ENCODE data around the gene CARMIL1. TPM values are rescaled to one million over a fixed set of nuclear protein-coding genes. Genes with fewer than 3 reads are reported as not detected.

Gene CARMIL1
- total and polyA plus RNA-seq, 2 of the 8 experiments (the other 6 are each of a cell fraction or from before 2014, with no cell fraction given), result 20.3 to 40.4 TPM

DNA sequence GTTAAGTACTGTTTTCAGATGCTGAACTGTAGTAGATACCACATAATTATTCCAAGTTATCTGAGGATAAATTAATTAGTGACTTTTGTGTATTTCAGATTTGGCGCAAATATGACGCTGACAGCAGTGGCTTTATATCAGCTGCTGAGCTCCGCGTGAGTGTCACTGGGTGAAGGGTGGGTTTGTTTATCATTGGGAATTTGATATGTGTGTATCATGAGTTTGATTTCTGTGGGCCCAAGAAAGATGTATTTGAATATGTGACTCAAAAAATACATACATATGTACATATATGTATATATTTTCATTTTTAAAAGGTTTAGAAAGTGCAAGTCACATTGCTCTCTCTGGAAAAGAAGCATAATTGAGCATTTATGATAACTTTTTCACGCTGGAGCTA lies 390.2 kb downstream of the CARMIL1 start:
- H3K36me3 ChIP-seq (ENCODE audit: control insufficient read depth in 2 of 4, insufficient read depth in 4 of 4, low read length in 3 of 4), result no peaks in the 10 kb centered on the region
- WGBS, 2 experiments (ENCODE audit: extremely low coverage in 1 of 2, insufficient coverage in 1 of 2, insufficient read length in 1 of 2, insufficient replicate concordance in 2 of 2, low coverage in 1 of 2, low lambda C conversion rate in 2 of 2, missing lambda C conversion rate in 1 of 2), result 87% methylated on average over 5 of the region's 5 CpGs; no CpG with 5 or more reads in 1 of the 2 experiments
- H4K91ac ChIP-seq (replicated peaks; ENCODE audit: insufficient read length, low read length), result no peak overlapping the region
- DNase-seq (ENCODE audit: low read depth in 1 of 2, low spot score in 2 of 2) (no peak), FAIRE-seq (no peak)
- no peak overlapping the region for H2AK5ac ChIP-seq (ENCODE audit: low read depth, low read length)
- H4K20me1 ChIP-seq (replicated peaks in 1 of 2; ENCODE audit: control insufficient read depth in 1 of 2, insufficient read depth in 2 of 2, low read length in 2 of 2), result no peaks in the 10 kb centered on the region
- no peak overlapping the region for H2BK120ac ChIP-seq (replicated peaks; ENCODE audit: low read depth, low read length)
- POLR2A ChIA-PET (ENCODE audit: partially characterized antibody), result no interaction called here
- H3K9me3 ChIP-seq (ENCODE audit: insufficient read depth in 2 of 2, low read depth in 1 of 2, low read length in 1 of 2), result no peaks in the 10 kb centered on the region
- no peak overlapping the region for H3K23ac ChIP-seq (ENCODE audit: insufficient read length)
- no peak overlapping the region for H4K8ac ChIP-seq (ENCODE audit: extremely low read depth, insufficient read depth, low read length)
- H2BK15ac ChIP-seq (ENCODE audit: low read length), result no peak overlapping the region
- H2BK5ac ChIP-seq (ENCODE audit: low read depth, low read length), result no peak overlapping the region
- H3K4me2 ChIP-seq (ENCODE audit: insufficient read depth in 1 of 2, low read depth in 2 of 2, low read length in 2 of 2), result no peak overlapping the region
- H3K79me2 ChIP-seq (ENCODE audit: control insufficient read depth in 1 of 2, insufficient read depth in 2 of 2, low read length in 2 of 2), result no peaks in the 10 kb centered on the region
- H3K4me1 ChIP-seq (replicated peaks in 1 of 4; ENCODE audit: control insufficient read depth in 3 of 4, insufficient read depth in 4 of 4, low read length in 3 of 4), result no peaks in the 10 kb centered on the region
- H3K14ac ChIP-seq (ENCODE audit: insufficient read length), result no peak overlapping the region
- H4K5ac ChIP-seq (ENCODE audit: insufficient read length, low read depth, low read length), result no peak overlapping the region
- no peaks in the 10 kb centered on the region for H3K23me2 ChIP-seq (ENCODE audit: low read depth, low read length)
- no peak overlapping the region for H3K4me3 ChIP-seq (ENCODE audit: extremely low read depth in 1 of 4, insufficient read depth in 2 of 4, low read depth in 3 of 4, low read length in 4 of 4)
- H2AFZ ChIP-seq (ENCODE audit: low read length), result no peak overlapping the region
- no peak overlapping the region for H3K27ac ChIP-seq (ENCODE audit: low read depth, low read length)
- no peak overlapping the region for H2BK12ac ChIP-seq (ENCODE audit: low read depth, low read length)
- no peak overlapping the region for H3K9ac ChIP-seq (replicated peaks in 1 of 4; ENCODE audit: extremely low read depth in 1 of 4, low read depth in 3 of 4, low read length in 3 of 4)
- peaks cover 0 to 1% (median 0%) of the 10 kb centered on the region in 4 experiments; a peak in 1 of 7 replicates for H3K27me3 ChIP-seq (replicated peaks in 1 of 4; ENCODE audit: control insufficient read depth in 3 of 4, extremely low read depth in 1 of 4, insufficient read depth in 3 of 4, low read length in 3 of 4)
- no peaks in the 10 kb centered on the region for H3K79me1 ChIP-seq (ENCODE audit: low read depth, low read length)
- CTCF ChIA-PET (ENCODE audit: partially characterized antibody), result interaction anchor here (0.6 to 1.6 kb wide), 5 partner anchors 9 to 334 kb away, joined by 3 to 6 read pairs (median 3); no protein-coding TSS in a partner anchor
- no peak overlapping the region for H3K56ac ChIP-seq (replicated peaks; ENCODE audit: insufficient read length, low read depth, low read length)
- H3K18ac ChIP-seq (ENCODE audit: extremely low read depth, low read length), result no peak overlapping the region
- no peak overlapping the region for H2BK20ac ChIP-seq (ENCODE audit: low read length)
- no peak overlapping the region for H3K4ac ChIP-seq (replicated peaks; ENCODE audit: insufficient read length, low read depth, low read length)
- TF ChIP-seq TEAD4 (IDR thresholded peaks at IDR 0.05; ENCODE audit: low read depth, low read length) (no peak), TAF1 (IDR thresholded peaks at IDR 0.05; ENCODE audit: low read depth, low read length) (no peak), RBBP5 (IDR thresholded peaks at IDR 0.05; ENCODE audit: borderline replicate concordance, low read depth, low read length) (no peak), EZH2 (IDR thresholded peaks at IDR 0.05; ENCODE audit: low read depth, low read length, severe bottlenecking) (no peak), TCF12 (IDR thresholded peaks at IDR 0.05; ENCODE audit: low read depth, low read length) (no peak), SIN3A (conservative IDR thresholded peaks at IDR 0.05 in 1 of 2, IDR thresholded peaks at IDR 0.05 in 1 of 2; ENCODE audit: low read depth in 1 of 2, low read length in 2 of 2) (no peak), CHD1 (IDR thresholded peaks at IDR 0.05; ENCODE audit: low read depth, low read length) (no peak), SIRT6 (IDR thresholded peaks at IDR 0.05; ENCODE audit: low read length) (no peak), JUN (IDR thresholded peaks at IDR 0.05; ENCODE audit: low read depth, low read length) (no peak), GTF2F1 (IDR thresholded peaks at IDR 0.05; ENCODE audit: borderline replicate concordance, low read depth, low read length) (no peak), CBX5 (IDR thresholded peaks at IDR 0.05; ENCODE audit: low read depth, low read length) (no peak), BCL11A (IDR thresholded peaks at IDR 0.05; ENCODE audit: low read depth in 2 of 2, low read length in 2 of 2) (no peak), MAFK (IDR thresholded peaks at IDR 0.05; ENCODE audit: low read depth, low read length) (no peak)
- TF ChIP-seq, protein P1, sequence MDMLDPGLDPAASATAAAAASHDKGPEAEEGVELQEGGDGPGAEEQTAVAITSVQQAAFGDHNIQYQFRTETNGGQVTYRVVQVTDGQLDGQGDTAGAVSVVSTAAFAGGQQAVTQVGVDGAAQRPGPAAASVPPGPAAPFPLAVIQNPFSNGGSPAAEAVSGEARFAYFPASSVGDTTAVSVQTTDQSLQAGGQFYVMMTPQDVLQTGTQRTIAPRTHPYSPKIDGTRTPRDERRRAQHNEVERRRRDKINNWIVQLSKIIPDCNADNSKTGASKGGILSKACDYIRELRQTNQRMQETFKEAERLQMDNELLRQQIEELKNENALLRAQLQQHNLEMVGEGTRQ (IDR thresholded peaks at IDR 0.05; ENCODE audit: low read length), result no peak

All from H1 (cell line).